ENCODE data around the gene TANK.

The TANK gene

DNA sequence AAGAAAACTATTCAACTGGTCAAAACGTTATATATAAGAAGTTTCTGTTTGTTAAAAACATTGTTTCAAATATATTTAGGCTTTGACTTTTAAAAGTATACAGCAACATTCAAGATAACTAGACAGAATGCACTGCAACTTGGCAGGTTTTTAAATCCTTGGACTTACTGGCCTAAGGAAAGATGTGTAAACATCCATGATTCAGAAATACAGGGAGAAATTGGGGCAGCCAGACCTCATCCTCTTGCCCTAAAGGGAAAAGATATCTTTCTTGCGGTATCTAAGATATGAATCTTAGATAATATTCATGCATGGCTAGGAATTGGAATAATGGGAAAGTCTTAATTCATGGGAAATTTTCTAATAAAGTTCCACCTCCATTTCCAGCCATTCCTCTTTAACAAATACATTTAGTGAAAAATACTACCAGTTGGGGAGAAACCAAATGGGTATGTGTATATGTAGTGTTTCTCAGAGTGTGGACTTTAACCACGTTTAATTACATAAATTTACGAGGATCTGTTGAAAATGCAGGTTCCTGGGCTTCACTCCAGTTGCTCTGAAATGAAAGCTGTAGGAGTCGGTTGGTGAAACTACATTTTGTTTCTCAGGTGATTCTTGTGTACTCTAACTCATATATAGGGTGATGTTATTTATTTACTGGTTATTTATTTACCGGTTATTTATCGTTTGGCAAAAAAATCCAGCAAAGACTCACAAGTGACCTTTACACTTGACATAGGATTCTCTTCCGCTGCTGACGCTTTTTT is 587 bp upstream of the TANK start:
- H3K9me3 ChIP-seq (ENCODE audit: insufficient read depth, low read depth, low read length): no peaks in the 10 kb centered on the region
- H3K4me1 ChIP-seq (ENCODE audit: insufficient read depth, low read length): no peaks in the 10 kb centered on the region; the same call in 1 of the 2 replicates
- H3K36me3 ChIP-seq (ENCODE audit: insufficient read depth, low read depth, low read length): peaks cover 19% of the 10 kb centered on the region
- no peak overlapping the region for H3K27ac ChIP-seq (ENCODE audit: low read length)
- H3K9ac ChIP-seq (ENCODE audit: low read depth, low read length): no peak overlapping the region
- H3K4me3 ChIP-seq (ENCODE audit: low read length): peak overlapping the region; percentile 56; the same call in 1 of the 2 replicates
- H3K27me3 ChIP-seq (ENCODE audit: insufficient read depth, low read length): no peaks in the 10 kb centered on the region

DNA sequence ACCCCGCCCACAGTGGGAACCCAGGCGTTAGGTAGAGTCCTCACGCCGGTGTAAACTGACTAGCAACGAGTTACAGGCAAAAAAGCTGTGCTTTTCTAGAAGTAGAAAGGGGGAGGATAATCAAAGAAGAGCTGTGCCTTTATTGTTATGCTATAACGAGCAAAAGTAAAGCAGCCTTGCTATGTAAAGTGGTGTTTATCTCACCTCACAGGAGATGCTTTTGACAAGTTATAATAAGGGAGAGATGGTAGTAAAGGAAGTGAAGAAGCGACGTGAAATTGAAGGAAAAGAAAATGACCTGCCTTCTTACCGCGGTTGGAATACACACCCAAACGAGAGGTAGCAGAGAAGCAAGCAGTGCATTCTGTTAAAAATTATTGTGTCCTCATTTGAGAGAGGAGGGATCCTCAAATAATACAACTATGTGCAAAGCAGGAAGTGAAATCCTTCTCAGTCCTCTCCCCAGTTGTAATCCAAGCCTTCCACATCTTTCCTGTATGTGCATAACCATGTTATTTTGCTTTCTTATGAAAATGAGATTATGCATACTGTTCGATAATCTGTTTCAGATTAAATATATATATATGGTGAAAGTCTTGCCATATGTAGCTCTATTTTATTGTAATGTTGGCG is 962 bp downstream of the TANK start:
- no peaks in the 10 kb centered on the region; the same call in 1 of the 2 replicates for H3K4me1 ChIP-seq (ENCODE audit: insufficient read depth, low read length)
- H3K9ac ChIP-seq (ENCODE audit: low read depth, low read length): peak overlapping the region; percentile 97
- H3K27ac ChIP-seq (ENCODE audit: low read length): peak overlapping the region; percentile 35

DNA sequence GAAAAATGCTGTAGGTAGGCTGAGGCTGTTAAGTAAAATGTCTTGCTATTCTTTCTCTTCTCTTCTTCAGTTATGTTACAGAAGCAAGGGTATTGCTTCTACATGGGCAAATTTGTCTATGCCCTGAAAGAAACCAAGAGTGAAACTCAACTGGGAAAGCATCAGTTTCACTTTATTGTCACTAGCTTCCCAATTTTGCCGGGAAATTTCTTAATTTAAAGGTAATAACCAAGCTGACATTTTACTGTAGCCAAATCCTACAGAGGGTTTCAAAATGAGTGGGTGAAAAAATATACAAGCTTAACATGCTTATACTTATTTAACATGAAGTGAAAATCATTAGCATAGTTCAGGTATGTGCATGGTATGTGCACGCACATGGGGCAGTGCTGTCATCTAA is 3.2 kb downstream of the TANK start:
- Histone ChIP-seq H3K9ac (ENCODE audit: low read depth, low read length) (no peak overlapping the region), H3K27me3 (ENCODE audit: insufficient read depth, low read length) (no peaks in the 10 kb centered on the region), H3K36me3 (ENCODE audit: insufficient read depth, low read depth, low read length) (peaks cover 19% of the 10 kb centered on the region), H3K4me1 (ENCODE audit: insufficient read depth, low read length) (no peaks in the 10 kb centered on the region; the same call in 1 of the 2 replicates), H3K9me3 (ENCODE audit: insufficient read depth, low read depth, low read length) (no peaks in the 10 kb centered on the region), H3K27ac (ENCODE audit: low read length) (no peak overlapping the region), H3K4me3 (ENCODE audit: low read length) (no peak overlapping the region)

More for the DNA sequence above, 962 bp downstream of the TANK start:
- H3K36me3 ChIP-seq (ENCODE audit: insufficient read depth, low read depth, low read length): peaks cover 19% of the 10 kb centered on the region
- no peaks in the 10 kb centered on the region for H3K9me3 ChIP-seq (ENCODE audit: insufficient read depth, low read depth, low read length)
- H3K27me3 ChIP-seq (ENCODE audit: insufficient read depth, low read length): no peaks in the 10 kb centered on the region
- peak overlapping the region; percentile 97 for H3K4me3 ChIP-seq (ENCODE audit: low read length)

DNA sequence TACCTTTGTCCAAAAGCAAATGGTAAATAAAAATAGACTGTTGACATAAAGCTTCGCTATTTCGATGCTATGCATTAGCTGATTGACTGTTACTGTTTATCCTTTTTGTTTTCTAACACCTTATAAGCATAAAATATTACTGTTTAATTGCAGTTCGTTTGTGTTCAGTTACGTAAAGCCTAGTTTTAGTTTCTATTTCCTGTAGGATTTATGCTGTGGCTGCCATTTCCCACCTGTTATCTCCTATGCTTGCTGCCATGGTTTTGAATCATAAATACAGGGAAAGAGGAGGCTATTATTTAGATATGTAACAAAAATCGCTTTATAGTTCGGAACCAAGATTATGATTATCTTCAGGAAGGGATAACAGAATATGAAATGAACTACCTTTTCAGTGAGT is 3.9 kb downstream of the TANK start:
- H3K36me3 ChIP-seq (ENCODE audit: insufficient read depth, low read depth, low read length): peaks cover 19% of the 10 kb centered on the region
- no peaks in the 10 kb centered on the region; the same call in 1 of the 2 replicates for H3K4me1 ChIP-seq (ENCODE audit: insufficient read depth, low read length)
- H3K27me3 ChIP-seq (ENCODE audit: insufficient read depth, low read length): no peaks in the 10 kb centered on the region
- H3K9me3 ChIP-seq (ENCODE audit: insufficient read depth, low read depth, low read length): no peaks in the 10 kb centered on the region
- no peak overlapping the region for H3K27ac ChIP-seq (ENCODE audit: low read length)
- H3K9ac ChIP-seq (ENCODE audit: low read depth, low read length): no peak overlapping the region
- H3K4me3 ChIP-seq (ENCODE audit: low read length): no peak overlapping the region

DNA sequence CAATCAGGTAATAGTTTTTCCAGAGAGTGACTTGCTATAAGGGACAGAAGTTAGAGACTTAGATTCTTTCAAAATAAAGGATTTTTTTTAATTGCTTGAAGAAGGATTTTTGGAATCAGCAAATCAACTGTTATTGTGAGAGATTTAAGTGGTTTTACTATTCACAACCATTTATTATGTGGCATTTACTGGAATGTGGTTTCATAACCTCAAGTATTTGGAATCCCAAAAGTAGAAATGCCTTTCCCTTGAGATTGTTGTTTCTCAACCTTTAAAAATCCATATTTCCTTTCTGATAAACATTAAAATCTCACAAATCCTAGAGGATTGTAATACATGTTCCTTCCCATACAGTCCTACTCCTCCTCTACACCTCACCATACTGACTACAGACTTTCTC is 5.0 kb downstream of the TANK start:
- H3K4me3 ChIP-seq (ENCODE audit: low read length): no peak overlapping the region
- H3K4me1 ChIP-seq (ENCODE audit: insufficient read depth, low read length): no peaks in the 10 kb centered on the region
- no peak overlapping the region for H3K9ac ChIP-seq (ENCODE audit: low read depth, low read length)
- H3K27ac ChIP-seq (ENCODE audit: low read length): no peak overlapping the region
- H3K27me3 ChIP-seq (ENCODE audit: insufficient read depth, low read length): no peaks in the 10 kb centered on the region
- no peaks in the 10 kb centered on the region for H3K9me3 ChIP-seq (ENCODE audit: insufficient read depth, low read depth, low read length)
- peaks cover 19% of the 10 kb centered on the region for H3K36me3 ChIP-seq (ENCODE audit: insufficient read depth, low read depth, low read length)

DNA sequence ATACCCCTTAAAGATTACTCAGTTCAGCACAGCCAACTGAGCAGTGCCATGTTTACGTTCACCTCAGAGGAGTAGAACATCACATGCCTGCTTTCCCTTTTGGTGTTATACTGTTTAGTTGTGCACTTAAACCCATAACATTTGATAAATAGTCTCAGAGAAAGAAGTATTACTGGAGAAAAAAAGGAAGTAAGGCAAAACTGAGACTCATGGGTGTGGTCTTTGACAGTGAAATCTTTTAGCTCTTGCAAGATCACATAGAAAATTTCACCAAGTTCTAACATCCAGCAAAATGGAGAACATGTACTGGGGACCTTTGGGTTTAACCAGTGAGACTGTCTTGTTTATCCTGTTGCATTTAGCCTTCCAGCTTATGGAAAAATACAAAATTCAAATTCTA is 5.6 kb downstream of the TANK start:
- Histone ChIP-seq H3K27me3 (ENCODE audit: insufficient read depth, low read length) (no peaks in the 10 kb centered on the region), H3K4me3 (ENCODE audit: low read length) (no peak overlapping the region), H3K9ac (ENCODE audit: low read depth, low read length) (no peak overlapping the region), H3K9me3 (ENCODE audit: insufficient read depth, low read depth, low read length) (no peaks in the 10 kb centered on the region), H3K4me1 (ENCODE audit: insufficient read depth, low read length) (peaks cover 2% of the 10 kb centered on the region; the same call in 1 of the 2 replicates), H3K27ac (ENCODE audit: low read length) (no peak overlapping the region), H3K36me3 (ENCODE audit: insufficient read depth, low read depth, low read length) (peaks cover 19% of the 10 kb centered on the region)

DNA sequence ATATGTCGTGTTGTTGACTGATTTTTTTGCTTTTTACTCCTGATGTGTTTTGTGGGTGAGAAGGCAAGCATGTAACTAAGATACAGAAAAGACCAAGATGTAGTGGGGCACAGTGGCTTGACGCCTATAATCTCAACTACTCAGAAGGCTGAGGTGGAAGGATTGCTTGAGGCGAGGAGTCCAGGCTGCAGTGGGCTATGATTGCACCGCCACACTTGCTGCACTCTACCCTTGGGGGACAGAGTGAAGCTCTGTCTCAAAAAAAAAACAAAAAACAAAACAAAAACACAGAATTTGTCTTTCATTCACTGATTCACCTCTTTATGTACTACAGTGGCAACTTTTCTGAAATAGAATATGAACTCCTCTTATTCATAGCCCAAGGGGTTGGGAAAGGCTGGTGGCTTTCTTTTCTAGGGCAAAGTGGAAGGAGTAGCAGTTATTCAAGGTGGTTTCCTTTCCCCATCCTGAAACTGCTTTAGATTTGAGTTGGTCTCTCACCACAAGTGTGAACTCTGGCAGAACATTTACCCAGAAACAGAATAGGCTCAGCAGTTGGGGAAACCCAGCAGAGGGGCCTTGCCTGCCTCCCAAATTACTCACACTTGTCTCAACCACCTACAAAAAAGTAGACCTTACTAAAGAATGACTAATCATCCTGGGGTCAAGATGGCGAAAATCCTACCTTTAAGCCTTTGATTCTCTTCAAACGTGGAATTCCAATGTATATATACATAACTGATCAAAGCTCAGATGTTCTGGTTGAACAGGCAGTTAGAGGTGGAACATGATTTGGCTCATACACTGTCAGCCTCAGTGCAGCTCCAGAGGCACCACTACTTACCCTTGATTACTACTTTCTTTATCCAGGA is 6.5 kb downstream of the TANK start:
- H3K36me3 ChIP-seq (ENCODE audit: insufficient read depth, low read depth, low read length): peaks cover 19% of the 10 kb centered on the region

DNA sequence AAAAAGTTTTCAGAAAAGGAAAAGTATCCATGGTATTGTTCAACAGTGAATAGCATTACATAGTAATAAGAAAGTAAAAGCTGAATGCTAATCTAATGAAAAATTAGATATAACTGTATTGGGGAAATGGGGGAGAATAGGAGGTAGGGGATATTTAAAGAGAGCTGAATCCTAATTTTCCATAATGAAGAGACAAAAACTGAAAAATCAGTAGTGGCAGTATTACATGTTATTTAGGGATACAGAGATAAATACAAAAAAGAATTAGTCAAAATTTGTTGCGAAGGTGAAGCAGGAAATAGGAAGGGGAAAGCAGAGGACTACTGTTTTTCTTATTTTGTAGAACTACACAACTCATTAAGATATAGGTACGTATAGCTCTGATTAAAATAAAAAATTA is 9.1 kb downstream of the TANK start:
- Histone ChIP-seq H3K4me1 (ENCODE audit: insufficient read depth, low read length) (peaks cover 7% of the 10 kb centered on the region; the same call in 1 of the 2 replicates), H3K27me3 (ENCODE audit: insufficient read depth, low read length) (no peaks in the 10 kb centered on the region), H3K4me3 (ENCODE audit: low read length) (no peak overlapping the region), H3K9me3 (ENCODE audit: insufficient read depth, low read depth, low read length) (no peaks in the 10 kb centered on the region), H3K27ac (ENCODE audit: low read length) (no peak overlapping the region), H3K36me3 (ENCODE audit: insufficient read depth, low read depth, low read length) (peaks cover 3% of the 10 kb centered on the region), H3K9ac (ENCODE audit: low read depth, low read length) (no peak overlapping the region)

More for the DNA sequence above, 6.5 kb downstream of the TANK start:
- no peaks in the 10 kb centered on the region for H3K9me3 ChIP-seq (ENCODE audit: insufficient read depth, low read depth, low read length)
- no peaks in the 10 kb centered on the region for H3K27me3 ChIP-seq (ENCODE audit: insufficient read depth, low read length)
- H3K9ac ChIP-seq (ENCODE audit: low read depth, low read length): no peak overlapping the region
- no peak overlapping the region for H3K4me3 ChIP-seq (ENCODE audit: low read length)
- peaks cover 7% of the 10 kb centered on the region; the same call in 1 of the 2 replicates for H3K4me1 ChIP-seq (ENCODE audit: insufficient read depth, low read length)
- H3K27ac ChIP-seq (ENCODE audit: low read length): no peak overlapping the region

DNA sequence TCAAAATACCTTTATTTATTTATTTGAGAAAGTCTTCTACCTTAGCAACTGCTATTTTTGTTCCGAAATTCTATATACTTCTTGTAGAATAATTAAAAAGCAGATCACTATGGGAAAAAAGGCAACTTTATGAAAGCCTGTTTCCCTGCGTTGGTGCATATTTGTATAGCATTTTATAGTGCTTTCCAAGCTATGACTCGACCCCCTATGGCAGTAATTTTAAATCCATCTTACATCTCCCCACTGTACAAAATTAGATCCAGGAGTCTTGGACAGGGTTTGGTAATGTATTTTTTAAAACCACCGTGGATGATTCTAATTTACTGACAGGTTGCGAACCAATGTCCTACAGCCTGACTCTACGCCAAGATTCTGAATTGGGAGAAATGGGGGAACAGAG is 10.1 kb downstream of the TANK start:
- Histone ChIP-seq H3K4me1 (ENCODE audit: insufficient read depth, low read length) (peaks cover 7% of the 10 kb centered on the region; the same call in 1 of the 2 replicates), H3K9ac (ENCODE audit: low read depth, low read length) (no peak overlapping the region), H3K4me3 (ENCODE audit: low read length) (no peak overlapping the region), H3K36me3 (ENCODE audit: insufficient read depth, low read depth, low read length) (no peaks in the 10 kb centered on the region), H3K9me3 (ENCODE audit: insufficient read depth, low read depth, low read length) (no peaks in the 10 kb centered on the region), H3K27me3 (ENCODE audit: insufficient read depth, low read length) (no peaks in the 10 kb centered on the region), H3K27ac (ENCODE audit: low read length) (no peak overlapping the region)

DNA sequence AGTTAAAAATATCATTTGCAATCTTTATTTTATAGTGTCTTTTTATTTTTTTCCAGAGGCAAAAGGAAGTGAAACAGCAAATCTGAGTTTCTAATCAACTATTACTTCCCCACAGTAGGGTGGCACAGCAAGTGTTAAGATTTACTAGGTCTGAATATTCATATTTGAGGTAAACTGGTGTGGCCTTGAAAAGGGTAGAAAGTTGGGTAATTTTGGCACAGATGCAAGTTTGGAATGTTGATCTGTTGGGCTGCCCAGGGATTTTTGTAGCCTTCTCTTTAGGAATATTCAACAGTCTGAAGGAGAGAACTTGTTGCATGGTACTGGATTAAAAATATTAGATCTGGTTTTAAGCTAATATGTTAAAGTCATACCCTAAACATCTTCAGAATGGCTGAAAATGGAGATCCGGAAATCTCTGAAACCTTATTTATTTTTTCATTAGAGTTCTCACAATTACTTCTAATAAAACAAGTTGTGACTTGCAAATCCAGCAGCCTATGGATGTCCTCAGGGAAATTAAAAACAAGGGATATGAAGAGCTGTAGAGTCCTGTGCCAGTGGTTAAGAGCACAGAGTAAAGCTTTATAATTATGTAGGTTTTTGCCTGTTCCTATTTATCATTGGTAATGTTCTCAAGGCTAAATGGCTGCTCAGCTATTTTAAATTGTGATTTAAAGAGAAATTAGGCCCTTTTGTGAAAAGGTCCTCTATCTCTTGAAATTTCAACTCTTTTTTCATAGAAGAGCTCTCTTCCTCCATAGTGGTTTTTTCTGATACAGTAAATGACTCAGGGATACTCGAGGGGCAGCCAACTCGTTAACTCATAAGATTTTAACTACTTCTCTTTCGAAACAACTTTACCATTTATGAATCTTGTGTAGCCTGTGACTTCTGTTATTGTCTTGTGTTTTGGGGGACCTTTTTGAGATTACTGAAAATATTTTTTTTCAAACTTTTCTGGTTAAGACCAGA is 11.0 kb downstream of the TANK start:
- Histone ChIP-seq H3K4me3 (ENCODE audit: low read length) (no peak overlapping the region), H3K4me1 (ENCODE audit: insufficient read depth, low read length) (peaks cover 7% of the 10 kb centered on the region; the same call in 1 of the 2 replicates), H3K36me3 (ENCODE audit: insufficient read depth, low read depth, low read length) (no peaks in the 10 kb centered on the region), H3K9ac (ENCODE audit: low read depth, low read length) (no peak overlapping the region), H3K27me3 (ENCODE audit: insufficient read depth, low read length) (no peaks in the 10 kb centered on the region), H3K9me3 (ENCODE audit: insufficient read depth, low read depth, low read length) (no peaks in the 10 kb centered on the region), H3K27ac (ENCODE audit: low read length) (no peak overlapping the region)
